Eye (tissue), 1 donor: ENCODE measurements around the gene ARHGAP9.
"Not testable (repeated sequence)": the region's sequence is repeated elsewhere in the genome, so short reads cannot be mapped to it uniquely, and the experiment has no call there.

Experiments
- DNase-seq: peaks from one replicate; pipeline ENCODE4 v3.0.0-alpha.2; 2015

Gene ARHGAP9

DNA sequence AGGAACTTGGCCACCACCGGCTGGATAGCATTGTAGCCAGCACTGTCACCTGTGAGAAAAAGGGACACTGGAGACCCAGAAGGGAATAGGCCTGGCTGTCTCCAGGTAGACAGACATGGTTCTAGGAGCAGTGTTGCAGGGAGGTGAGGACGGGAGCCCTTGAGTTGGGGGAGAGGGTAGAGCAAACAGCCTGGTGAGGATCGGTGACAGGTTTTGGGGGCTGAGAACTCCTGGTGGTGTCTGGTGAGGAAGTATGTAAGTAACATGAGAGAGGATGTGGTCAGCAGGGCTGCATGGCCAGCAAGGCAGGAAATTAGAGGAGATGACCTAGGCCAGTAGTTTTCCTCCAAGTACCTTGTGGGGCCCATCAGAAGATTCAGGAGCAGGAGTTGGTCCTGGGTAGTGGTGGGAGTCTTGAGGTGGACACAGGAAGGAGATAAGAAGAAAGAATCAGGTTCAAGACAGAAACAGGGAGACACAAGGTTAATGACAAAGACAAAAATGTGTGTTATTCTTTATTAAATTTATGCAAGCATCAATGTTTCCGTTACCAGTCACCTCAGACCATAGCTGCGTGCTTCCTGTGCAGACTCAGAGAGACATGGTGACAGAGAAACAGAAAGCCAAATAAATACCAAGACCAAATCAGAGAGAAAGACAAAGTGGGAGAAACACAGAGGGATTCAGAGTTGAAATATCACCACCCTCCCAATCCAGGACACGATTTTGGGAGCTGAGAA lies at the start of gene ARHGAP9:
TSS of gene ARHGAP9 (minus strand) at position 491 of the 740 bp plus-strand sequence. CDS start at position 31, 460 bp downstream.
- DNase-seq = no peak

- DNase-seq = no peak
Measured at GRCh38 chr12:57528831-57529555, 49.3 kb upstream of the ARHGAP9 start.

- no peak for DNase-seq
Measured at GRCh38 chr12:57528176-57528575, 48.5 kb upstream of the ARHGAP9 start.

GRCh38 chr12:57527184-57527583 lies 47.5 kb upstream of the ARHGAP9 start:
- DNase-seq = no peak

GRCh38 chr12:57526477-57527126 lies 46.9 kb upstream of the ARHGAP9 start:
- no peak for DNase-seq

- no peak for DNase-seq
Measured at GRCh38 chr12:57525615-57526383, 46.1 kb upstream of the ARHGAP9 start.

DNA sequence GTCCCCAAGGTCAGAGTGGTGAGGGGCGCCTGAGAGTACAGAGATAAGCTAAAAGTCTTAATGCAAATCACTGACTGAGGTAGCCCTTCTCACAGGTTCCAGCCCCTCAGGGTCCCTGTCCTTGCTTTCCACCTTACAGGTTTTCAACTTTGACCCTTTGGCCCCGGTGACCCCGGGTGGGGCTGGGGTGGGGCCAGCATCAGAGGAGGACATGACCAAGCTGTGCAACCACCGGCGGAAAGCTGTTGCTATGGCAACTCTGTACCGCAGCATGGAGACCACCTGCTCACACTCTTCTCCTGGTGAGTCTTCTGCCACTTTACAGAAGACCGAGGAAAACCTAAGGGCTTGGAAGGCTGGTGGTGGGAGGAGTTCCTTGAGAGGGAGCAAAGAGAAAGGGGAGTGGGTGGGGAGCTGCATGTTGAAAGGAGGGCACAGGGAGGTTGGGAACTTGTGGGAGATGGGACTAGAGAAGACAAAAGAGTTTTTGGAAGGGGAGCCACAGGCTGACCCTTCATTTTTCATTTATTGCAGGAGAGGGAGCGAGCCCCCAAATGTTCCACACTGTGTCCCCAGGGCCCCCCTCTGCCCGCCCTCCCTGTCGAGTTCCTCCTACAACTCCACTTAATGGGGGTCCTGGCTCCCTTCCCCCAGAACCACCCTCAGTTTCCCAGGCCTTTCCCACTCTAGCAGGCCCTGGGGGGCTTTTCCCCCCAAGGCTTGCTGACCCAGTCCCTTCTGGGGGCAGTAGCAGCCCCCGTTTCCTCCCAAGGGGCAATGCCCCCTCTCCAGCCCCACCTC lies 45.3 kb upstream of the ARHGAP9 start:
- peak; percentile 62 for DNase-seq

- no peak for DNase-seq
Measured at GRCh38 chr12:57523706-57524614, 44.3 kb upstream of the ARHGAP9 start.

DNA sequence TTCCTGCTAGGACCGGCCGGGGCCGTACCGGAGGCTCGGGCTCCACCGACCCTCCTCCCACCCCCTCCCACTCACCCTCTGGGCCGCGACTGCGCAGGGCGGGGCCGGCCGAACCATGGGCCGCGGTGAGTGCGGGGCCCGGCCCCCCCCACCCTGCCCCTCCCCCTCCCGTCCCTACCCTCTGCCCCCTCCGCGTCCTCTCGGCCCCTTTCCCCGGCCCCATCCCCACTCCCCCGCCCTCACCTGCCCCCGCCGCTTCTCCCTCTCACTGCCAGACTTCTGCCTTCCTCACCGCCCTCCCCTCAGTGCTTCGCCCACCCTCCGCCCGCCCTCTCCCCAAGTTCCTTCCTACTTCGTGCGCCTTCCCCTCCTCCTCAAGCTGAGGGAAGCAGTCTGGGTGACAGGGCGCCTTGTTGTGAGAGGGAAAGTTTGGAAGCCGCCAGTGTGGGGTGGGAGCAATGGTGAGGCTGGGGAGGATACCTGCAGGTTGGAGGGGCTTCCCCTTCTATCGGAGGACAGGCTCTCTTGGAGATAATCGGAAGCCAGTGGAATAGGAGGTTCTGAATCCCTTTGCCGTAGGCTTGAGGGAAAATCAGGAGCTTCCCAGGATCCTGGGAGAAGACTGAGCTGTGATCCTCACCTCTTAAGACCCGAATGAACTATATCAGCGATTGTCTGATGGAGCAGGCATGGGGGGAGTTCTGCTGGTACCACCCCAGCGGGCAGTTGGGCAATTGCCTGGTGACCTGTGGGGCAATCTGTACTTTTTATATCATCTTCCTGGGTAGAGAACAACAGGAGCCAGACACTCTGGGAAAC lies 43.4 kb upstream of the ARHGAP9 start:
- DNase-seq = peak; percentile 87

DNA sequence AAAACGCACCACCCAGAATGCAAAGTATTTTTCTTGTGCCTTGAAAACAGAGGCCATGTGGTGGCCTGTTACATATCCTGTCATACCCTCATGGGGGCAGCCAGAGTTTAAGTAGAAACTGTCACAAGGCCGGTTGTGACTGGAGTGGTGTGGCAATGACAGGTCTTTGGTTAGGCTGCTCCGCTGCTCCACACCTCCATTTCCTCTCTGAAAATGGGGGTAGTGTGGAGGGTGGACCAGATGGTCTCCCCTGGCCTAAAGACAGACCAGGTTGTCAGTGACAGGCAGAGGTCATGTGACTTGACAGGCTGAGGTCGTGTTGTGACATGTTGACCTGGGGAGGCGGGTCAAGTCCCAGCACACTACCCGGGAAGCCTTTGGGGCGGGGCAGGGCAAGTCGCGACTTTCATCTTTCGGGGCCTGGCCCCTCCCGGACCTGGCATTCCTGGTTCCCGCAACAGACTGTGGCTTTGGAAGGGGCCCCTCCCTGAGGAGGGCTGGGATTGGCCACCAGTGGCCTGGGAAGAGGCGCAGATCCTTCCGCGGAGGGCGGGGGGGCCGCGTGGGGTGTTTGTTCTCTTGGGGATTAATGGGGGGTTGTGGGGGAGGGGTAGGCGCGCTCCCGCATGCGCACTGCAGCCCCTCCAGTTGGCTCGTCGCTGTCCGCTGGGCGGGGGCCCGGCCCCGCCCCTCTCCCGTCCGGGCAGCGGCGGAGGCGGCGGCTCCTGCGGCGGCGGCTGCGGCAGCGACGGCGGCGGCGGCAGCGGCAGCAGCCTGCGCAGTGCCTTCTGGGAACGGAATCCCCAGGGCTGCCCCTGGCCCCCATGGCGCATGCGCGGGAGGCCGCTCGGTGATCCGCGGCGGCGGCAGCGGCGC lies 42.6 kb upstream of the ARHGAP9 start, which contains the start of gene MBD6:
TSS of gene MBD6 (plus strand) at position 814 of the 876 bp plus-strand sequence. CDS start 1,480 bp downstream, outside the sequence.
- peak; percentile 96 for DNase-seq

DNA sequence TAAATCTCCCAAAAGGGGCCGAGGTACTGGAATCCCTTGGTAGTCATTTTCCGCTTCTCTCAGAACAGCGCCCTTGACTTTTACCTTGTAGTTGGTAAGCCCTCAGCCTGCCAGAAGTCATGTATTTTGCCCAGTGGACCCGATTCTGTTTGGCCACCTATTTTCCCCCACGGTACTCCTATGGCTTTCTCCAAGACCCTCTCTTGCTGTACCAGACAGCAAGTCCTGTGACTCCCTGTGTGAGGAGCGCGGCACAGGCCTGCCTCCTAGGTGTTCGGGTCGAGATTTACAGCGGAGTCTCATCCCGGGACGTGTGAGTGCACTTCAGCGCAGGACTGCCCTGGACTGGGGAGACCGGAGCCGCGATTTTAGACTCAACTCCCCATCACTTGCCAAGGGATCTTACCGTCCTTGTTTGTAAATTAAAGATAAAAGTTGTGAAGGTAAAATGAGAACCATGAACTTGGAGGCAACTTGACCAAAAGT lies 41.9 kb upstream of the ARHGAP9 start:
- peak; percentile 77 for DNase-seq

DNA sequence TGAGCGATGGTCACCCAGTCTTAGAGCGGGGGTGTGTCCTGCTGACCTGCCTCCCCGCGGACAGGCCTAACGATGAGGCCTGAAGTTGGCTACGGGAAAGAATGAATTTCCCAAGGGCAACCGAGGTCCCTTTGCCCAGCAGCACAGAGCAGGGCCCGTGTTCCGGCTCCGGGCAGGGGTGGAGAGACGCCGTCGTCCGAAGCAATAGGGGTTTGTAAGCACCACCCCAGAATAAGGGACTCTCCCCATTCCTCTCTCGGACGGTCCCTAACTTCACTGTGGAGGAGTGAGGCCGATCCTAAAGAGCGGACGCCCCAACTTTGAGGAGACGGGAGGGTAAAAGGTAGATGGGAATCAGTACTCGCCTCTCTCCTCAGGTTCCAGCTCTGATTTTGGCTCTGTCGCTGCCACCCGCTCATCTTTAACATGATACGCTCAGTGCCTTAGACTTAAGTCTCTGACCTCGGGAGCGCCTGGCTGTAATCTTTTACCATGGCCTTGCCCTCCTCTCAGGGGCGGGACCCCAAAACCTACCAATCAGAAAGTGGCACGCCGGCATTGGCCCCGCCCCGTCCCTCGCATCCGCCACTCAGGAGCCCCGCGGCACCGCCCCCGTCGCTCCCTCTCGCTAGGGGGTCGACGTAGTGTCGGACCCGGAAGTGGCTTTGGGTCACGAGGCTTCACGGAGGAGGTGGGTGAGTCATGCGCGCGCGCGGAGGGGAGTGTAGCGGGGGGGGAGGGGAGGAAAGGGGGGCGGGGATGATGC lies 40.6 kb upstream of the ARHGAP9 start, which contains the start of gene DDIT3:
TSS of gene DDIT3 (minus strand) at position 462 of the 766 bp plus-strand sequence. CDS start 3,108 bp downstream, outside the sequence.
- peak; percentile 99 for DNase-seq

DNA sequence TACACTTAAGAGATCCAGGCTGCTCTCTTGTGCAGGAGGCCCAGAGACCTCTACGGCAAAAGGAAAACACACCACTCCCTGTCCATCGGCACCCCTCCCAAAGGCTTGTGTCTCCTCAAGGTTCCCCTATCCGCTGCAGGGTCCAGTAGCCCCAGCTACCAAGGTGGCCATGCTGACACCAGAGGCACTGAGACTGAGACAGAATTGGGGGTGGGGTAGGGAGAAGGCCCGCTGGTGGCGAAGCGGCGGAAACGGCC lies 40.1 kb upstream of the ARHGAP9 start:
- no peak for DNase-seq

DNA sequence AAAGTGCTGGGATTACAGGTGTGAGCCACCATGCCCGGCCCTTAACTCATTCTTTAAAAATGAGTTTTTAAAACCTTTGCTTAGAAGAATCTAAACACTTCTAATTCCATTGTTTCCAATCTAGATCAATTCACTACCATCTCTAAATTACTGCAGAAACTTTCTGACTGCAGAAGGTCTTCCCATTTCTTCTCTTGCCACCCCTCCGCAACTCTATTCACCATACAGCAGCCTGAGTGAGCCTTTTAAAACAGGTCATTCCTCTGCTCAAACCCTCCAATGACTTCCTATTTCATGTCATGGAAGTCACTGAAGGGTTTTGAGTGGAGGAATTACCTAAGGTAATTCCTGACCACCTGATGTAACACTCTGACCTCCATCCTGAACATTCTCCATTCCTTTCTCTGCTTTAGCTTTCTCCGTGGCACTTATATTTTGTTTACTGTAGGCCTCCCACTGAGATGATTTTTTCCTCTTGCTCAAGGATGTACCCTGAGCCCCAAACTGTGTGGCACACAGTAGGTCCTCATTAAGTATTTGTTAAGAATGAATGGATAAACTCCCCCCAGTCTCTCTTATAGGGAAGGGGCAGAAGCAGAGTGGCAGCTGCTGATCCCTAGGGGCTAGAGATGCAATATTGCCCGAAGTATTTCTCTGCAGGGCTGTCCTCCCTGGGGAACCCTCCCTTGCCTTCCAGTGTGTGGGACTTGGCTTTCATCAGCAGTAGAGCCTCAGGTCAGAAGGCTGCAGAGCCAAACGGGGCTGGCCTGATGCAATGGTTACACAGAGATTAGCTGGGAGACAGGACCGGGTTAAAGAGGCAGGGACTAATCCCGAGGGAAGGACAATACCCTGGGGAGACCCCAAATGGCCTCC lies 39.5 kb upstream of the ARHGAP9 start:
- peak; percentile 62 for DNase-seq

DNA sequence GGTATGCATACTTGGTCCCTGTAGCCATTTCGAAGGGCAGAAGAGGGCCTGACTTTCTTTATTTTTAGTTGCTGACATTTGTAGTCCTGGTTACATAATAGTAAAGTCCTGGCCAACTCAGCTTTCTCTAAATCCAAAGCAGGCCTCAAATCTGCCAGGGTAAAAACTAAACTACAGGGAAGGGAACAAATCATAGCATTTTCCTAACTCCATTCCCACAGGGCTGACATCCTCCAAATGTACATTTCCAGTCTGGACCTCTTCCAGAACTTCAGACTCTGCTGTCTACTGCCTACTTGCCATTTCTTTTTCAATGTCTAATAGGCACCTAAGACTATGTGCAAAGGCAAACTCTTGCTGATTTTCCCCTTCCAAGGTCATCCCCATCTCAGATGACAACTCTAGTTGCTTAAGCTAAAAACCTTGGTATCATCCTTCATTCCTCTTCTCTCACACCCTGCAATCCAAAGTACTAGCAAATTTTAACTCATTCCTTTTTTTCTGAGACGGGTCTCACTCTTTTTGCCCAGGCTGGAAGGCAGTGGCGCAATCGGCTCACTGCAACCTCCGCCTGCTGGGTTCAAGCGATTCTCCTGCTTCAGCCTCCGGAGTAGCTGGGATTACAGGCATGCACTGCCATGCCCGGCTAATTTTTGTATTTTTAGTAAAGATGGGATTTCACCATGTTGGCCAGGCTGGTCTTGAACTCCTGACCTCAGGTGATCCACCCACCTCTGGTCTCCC lies 38.7 kb upstream of the ARHGAP9 start:
- DNase-seq = no peak

GRCh38 chr12:57517718-57518117 lies 38.1 kb upstream of the ARHGAP9 start:
- DNase-seq = not testable (repeated sequence)
